ENCODE data around the gene NBAS.

- TF ChIP-seq TAF1 (IDR thresholded peaks at IDR 0.05; ENCODE audit: borderline replicate concordance, low read depth, low read length) (no peak), POLR2A (IDR thresholded peaks at IDR 0.05; ENCODE audit: low read depth, low read length) (no peak)
These were observed 4.3 kb upstream of the NBAS start for GRCh38 chr2:15565392-15565791.

Measured in GM12892 (cell line).